ENCODE data around the gene TM4SF1. TPM values are rescaled to one million over a fixed set of nuclear protein-coding genes. Genes with fewer than 3 reads are reported as not detected.

The TM4SF1 gene
- total RNA-seq, 1 experiment from 2014 or later = 535 TPM

- ChIA-PET POLR2A (ENCODE audit: unreplicated experiment) (interaction anchor here (0.6 to 3.6 kb wide), 2 partner anchors 9 to 35 kb away, joined by 3 to 28 read pairs; no protein-coding TSS in a partner anchor), CTCF (no interaction called here)
- H3K4me2 ChIP-seq (ENCODE audit: low read length) = peak overlapping the region; percentile 92
- H3K27ac ChIP-seq (ENCODE audit: low read length) = peak overlapping the region; percentile 99
- peak overlapping the region; percentile 93 for H3K9ac ChIP-seq (ENCODE audit: low read length)
- no peak for ATAC-seq
- H3K79me2 ChIP-seq (ENCODE audit: low read length) = peaks cover 70% of the 10 kb centered on the region
- BruUV-seq (replicated peaks) = TSS peak; percentile 24
- no peak overlapping the region for H2AFZ ChIP-seq (ENCODE audit: low read length)
- peaks cover 44% of the 10 kb centered on the region for H4K20me1 ChIP-seq (ENCODE audit: low read length)
- H3K4me1 ChIP-seq (ENCODE audit: insufficient read depth, low read length) = peaks cover 69% of the 10 kb centered on the region
- intact Hi-C loops (cut with micrococcal nuclease) = loop anchor here (5.0 to 10.0 kb wide), 3 partner anchors 98 to 279 kb away; partner anchors contain the start of gene WWTR1
- DNase-seq = peak; percentile 46
- H3K36me3 ChIP-seq (ENCODE audit: low read depth, low read length) = peaks cover 55% of the 10 kb centered on the region
- peaks cover 35% of the 10 kb centered on the region for H3F3A ChIP-seq (ENCODE audit: low read length, unreplicated experiment)
- H3K27me3 ChIP-seq (ENCODE audit: low read length) = no peaks in the 10 kb centered on the region
- TF ChIP-seq EZH2 (IDR thresholded peaks at IDR 0.05; ENCODE audit: low read length, unreplicated experiment) (no peak), EZH2phosphoT487 (IDR thresholded peaks at IDR 0.05; ENCODE audit: borderline replicate concordance, low read length) (no peak), CTCF (conservative IDR thresholded peaks at IDR 0.05; ENCODE audit: low read depth, low read length) (no peak)
- no peaks in the 10 kb centered on the region for H3K9me2 ChIP-seq (replicated peaks; ENCODE audit: low read length)
- H3K9me3 ChIP-seq (ENCODE audit: low read length) = no peaks in the 10 kb centered on the region
- peak overlapping the region; percentile 90 for H3K4me3 ChIP-seq (ENCODE audit: low read length)
Observed at GRCh38 chr3:149375501-149376196, 1.8 kb downstream of the TM4SF1 start.

GRCh38 chr3:149374793-149375500 lies 2.5 kb downstream of the TM4SF1 start:
- no peaks in the 10 kb centered on the region for H3K9me3 ChIP-seq (ENCODE audit: low read length)
- H3K79me2 ChIP-seq (ENCODE audit: low read length) = peaks cover 76% of the 10 kb centered on the region
- peaks cover 42% of the 10 kb centered on the region for H3F3A ChIP-seq (ENCODE audit: low read length, unreplicated experiment)
- H3K9ac ChIP-seq (ENCODE audit: low read length) = peak overlapping the region; percentile 93
- H3K27ac ChIP-seq (ENCODE audit: low read length) = peak overlapping the region; percentile 99
- BruUV-seq (replicated peaks) = no TSS peak
- ATAC-seq (no peak), DNase-seq (no peak)
- H2AFZ ChIP-seq (ENCODE audit: low read length) = no peak overlapping the region
- ChIA-PET POLR2A (ENCODE audit: unreplicated experiment) (interaction anchor here (0.6 kb wide), 1 partner anchor 35 kb away, joined by 3 read pairs; no protein-coding TSS in a partner anchor), CTCF (no interaction called here)
- peaks cover 62% of the 10 kb centered on the region for H3K36me3 ChIP-seq (ENCODE audit: low read depth, low read length)
- H3K9me2 ChIP-seq (replicated peaks; ENCODE audit: low read length) = no peaks in the 10 kb centered on the region
- peak overlapping the region; percentile 90 for H3K4me3 ChIP-seq (ENCODE audit: low read length)
- peaks cover 47% of the 10 kb centered on the region for H4K20me1 ChIP-seq (ENCODE audit: low read length)
- H3K27me3 ChIP-seq (ENCODE audit: low read length) = no peaks in the 10 kb centered on the region
- TF ChIP-seq EZH2phosphoT487 (IDR thresholded peaks at IDR 0.05; ENCODE audit: borderline replicate concordance, low read length) (no peak), EZH2 (IDR thresholded peaks at IDR 0.05; ENCODE audit: low read length, unreplicated experiment) (no peak), CTCF (conservative IDR thresholded peaks at IDR 0.05; ENCODE audit: low read depth, low read length) (no peak)
- H3K4me2 ChIP-seq (ENCODE audit: low read length) = peak overlapping the region; percentile 92
- H3K4me1 ChIP-seq (ENCODE audit: insufficient read depth, low read length) = peaks cover 76% of the 10 kb centered on the region
- intact Hi-C loops (cut with micrococcal nuclease) = loop anchor here (5.0 to 10.0 kb wide), 3 partner anchors 98 to 280 kb away; partner anchors contain the start of gene WWTR1

Data from PC-3 (cell line).